ENCODE results near the gene HSCB. TPM values are rescaled to one million over a fixed set of nuclear protein-coding genes. Genes with fewer than 3 reads are reported as not detected.
A peak's percentile ranks its signal among the peaks of the same experiment; 100 is the strongest.

Gene HSCB
- total and polyA plus RNA-seq, 2 of the 4 experiments (the other 2 are of a cell fraction), result 5.4 to 13.2 TPM

DNA sequence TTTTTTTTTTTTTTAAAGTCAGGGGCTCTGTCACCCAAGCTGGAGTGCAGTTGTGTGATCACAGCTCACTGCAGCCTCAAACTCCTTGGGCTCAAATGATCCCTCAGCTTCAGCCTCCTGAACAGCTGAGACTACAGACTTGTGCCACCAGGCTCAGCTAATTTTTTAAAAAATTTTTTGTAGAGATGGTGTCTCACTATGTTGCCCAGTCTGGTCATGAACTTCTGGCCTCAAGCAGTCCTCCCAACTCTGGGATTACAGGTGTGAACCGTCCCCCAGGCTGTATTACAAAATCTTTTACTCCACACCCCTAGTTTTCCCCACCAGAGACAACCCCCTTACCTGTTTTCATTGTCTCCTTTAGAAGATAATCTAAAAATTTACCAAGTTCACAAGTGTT lies 32.5 kb downstream of the HSCB start:
- ChIA-PET POLR2A (ENCODE audit: unreplicated experiment) (interaction anchor here (0.7 kb wide), 1 partner anchor 26 kb away, joined by 16 read pairs; no protein-coding TSS in a partner anchor), CTCF (interaction anchor here (1.0 kb wide), 1 partner anchor 174 kb away, joined by 3 read pairs; no protein-coding TSS in a partner anchor)
- Histone ChIP-seq H2AFZ (replicated peaks; ENCODE audit: low read length, poor library complexity) (no peak overlapping the region), H3K14ac (replicated peaks; ENCODE audit: low read depth, low read length) (no peak overlapping the region), H3K4me1 (ENCODE audit: control insufficient read depth, insufficient read depth, low read length) (no peaks in the 10 kb centered on the region), H3K4ac (ENCODE audit: low read depth, low read length) (no peak overlapping the region), H4K5ac (ENCODE audit: low read depth, low read length) (no peak overlapping the region), H4K8ac (ENCODE audit: low read depth in 2 of 2, low read length in 2 of 2) (no peak overlapping the region), H2AK5ac (ENCODE audit: low read depth, low read length) (no peak overlapping the region), H3K27ac (ENCODE audit: insufficient read depth, low read length) (no peak overlapping the region), H2BK120ac (ENCODE audit: low read depth, low read length) (no peak overlapping the region), H4K91ac (ENCODE audit: insufficient read depth, low read depth, low read length) (no peak overlapping the region), H3K9me1 (ENCODE audit: insufficient read depth, low read length) (peaks cover 3% of the 10 kb centered on the region; the same call in 1 of the 2 replicates), H4K20me1 (ENCODE audit: insufficient read depth, low read length) (peaks cover 25% of the 10 kb centered on the region), H3K4me3 (ENCODE audit: insufficient read depth, low read depth, low read length) (no peak overlapping the region), H3K27me3 (ENCODE audit: control insufficient read depth, insufficient read depth, low read length) (no peaks in the 10 kb centered on the region), H3K4me2 (ENCODE audit: low read depth, low read length) (no peak overlapping the region; the same call in 1 of the 2 replicates), H3K79me1 (ENCODE audit: low read depth in 1 of 2, low read length in 2 of 2) (peaks cover 18 to 52% of the 10 kb centered on the region in 2 experiments), H2BK20ac (ENCODE audit: low read depth, low read length) (no peak overlapping the region), H3K18ac (ENCODE audit: low read depth, low read length) (no peak overlapping the region), H3K36me3 (ENCODE audit: control insufficient read depth, insufficient read depth, low read length) (peaks cover 17% of the 10 kb centered on the region), H3K56ac (ENCODE audit: extremely low read depth, insufficient read depth, low read length) (no peak overlapping the region), H2BK15ac (ENCODE audit: low read depth, low read length) (no peak overlapping the region), H3K9ac (ENCODE audit: low read depth, low read length) (no peak overlapping the region), H2AK9ac (replicated peaks; ENCODE audit: low read depth, low read length, poor library complexity) (no peak overlapping the region), H3K23ac (ENCODE audit: low read depth, low read length) (no peak overlapping the region), H2BK5ac (ENCODE audit: low read depth, low read length, poor library complexity, severe bottlenecking) (no peak overlapping the region), H3K9me3 (ENCODE audit: control insufficient read depth, insufficient read depth, low read length) (no peaks in the 10 kb centered on the region)
- WGBS, 2 experiments (ENCODE audit: extremely low coverage in 2 of 2, insufficient read length in 1 of 2), result no CpG with 5 or more reads among the region's 1 CpG
- dilution Hi-C loops (cut with HindIII; ENCODE audit: low sequenced_read_pairs, unreplicated experiment) (no loop called here), in situ Hi-C loops (cut with MboI; ENCODE audit: low sequenced_read_pairs) (no loop called here), intact Hi-C loops (cut with micrococcal nuclease) (loop anchor here (5.0 kb wide), 3 partner anchors 62 to 167 kb away; partner anchors contain the start of gene TTC28)
- BruUV-seq (replicated peaks), result TSS peak; percentile 44
- TF ChIP-seq NFE2L2 (IDR thresholded peaks at IDR 0.05; ENCODE audit: low read depth, low read length) (no peak), CHD1 (IDR thresholded peaks at IDR 0.05; ENCODE audit: low read depth, low read length) (no peak), RAD21 (IDR thresholded peaks at IDR 0.05; ENCODE audit: low read length) (no peak), BHLHE40 (IDR thresholded peaks at IDR 0.05; ENCODE audit: low read depth, low read length) (no peak), CEBPB (IDR thresholded peaks at IDR 0.05; ENCODE audit: low read depth, low read length) (no peak), FOS (IDR thresholded peaks at IDR 0.05; ENCODE audit: low read depth, low read length) (no peak), SMC3 (IDR thresholded peaks at IDR 0.05; ENCODE audit: low read depth, low read length) (no peak), RCOR1 (IDR thresholded peaks at IDR 0.05; ENCODE audit: insufficient replicate concordance, low read length) (no peak), MAZ (IDR thresholded peaks at IDR 0.05; ENCODE audit: borderline replicate concordance, low read depth, low read length) (no peak), RFX5 (IDR thresholded peaks at IDR 0.05; ENCODE audit: low read depth, low read length) (no peak), MAFK (IDR thresholded peaks at IDR 0.05; ENCODE audit: low read depth, low read length) (no peak), POLR2A (IDR thresholded peaks at IDR 0.05; ENCODE audit: low read depth, low read length) (no peak)
- TF ChIP-seq, protein P1, sequence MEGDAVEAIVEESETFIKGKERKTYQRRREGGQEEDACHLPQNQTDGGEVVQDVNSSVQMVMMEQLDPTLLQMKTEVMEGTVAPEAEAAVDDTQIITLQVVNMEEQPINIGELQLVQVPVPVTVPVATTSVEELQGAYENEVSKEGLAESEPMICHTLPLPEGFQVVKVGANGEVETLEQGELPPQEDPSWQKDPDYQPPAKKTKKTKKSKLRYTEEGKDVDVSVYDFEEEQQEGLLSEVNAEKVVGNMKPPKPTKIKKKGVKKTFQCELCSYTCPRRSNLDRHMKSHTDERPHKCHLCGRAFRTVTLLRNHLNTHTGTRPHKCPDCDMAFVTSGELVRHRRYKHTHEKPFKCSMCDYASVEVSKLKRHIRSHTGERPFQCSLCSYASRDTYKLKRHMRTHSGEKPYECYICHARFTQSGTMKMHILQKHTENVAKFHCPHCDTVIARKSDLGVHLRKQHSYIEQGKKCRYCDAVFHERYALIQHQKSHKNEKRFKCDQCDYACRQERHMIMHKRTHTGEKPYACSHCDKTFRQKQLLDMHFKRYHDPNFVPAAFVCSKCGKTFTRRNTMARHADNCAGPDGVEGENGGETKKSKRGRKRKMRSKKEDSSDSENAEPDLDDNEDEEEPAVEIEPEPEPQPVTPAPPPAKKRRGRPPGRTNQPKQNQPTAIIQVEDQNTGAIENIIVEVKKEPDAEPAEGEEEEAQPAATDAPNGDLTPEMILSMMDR (conservative IDR thresholded peaks at IDR 0.05; ENCODE audit: low read depth, low read length), result no peak
- TF ChIP-seq, protein P2, sequence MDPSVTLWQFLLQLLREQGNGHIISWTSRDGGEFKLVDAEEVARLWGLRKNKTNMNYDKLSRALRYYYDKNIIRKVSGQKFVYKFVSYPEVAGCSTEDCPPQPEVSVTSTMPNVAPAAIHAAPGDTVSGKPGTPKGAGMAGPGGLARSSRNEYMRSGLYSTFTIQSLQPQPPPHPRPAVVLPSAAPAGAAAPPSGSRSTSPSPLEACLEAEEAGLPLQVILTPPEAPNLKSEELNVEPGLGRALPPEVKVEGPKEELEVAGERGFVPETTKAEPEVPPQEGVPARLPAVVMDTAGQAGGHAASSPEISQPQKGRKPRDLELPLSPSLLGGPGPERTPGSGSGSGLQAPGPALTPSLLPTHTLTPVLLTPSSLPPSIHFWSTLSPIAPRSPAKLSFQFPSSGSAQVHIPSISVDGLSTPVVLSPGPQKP (IDR thresholded peaks at IDR 0.05; ENCODE audit: borderline replicate concordance, low read depth, low read length), result no peak
- TF ChIP-seq, protein P3, sequence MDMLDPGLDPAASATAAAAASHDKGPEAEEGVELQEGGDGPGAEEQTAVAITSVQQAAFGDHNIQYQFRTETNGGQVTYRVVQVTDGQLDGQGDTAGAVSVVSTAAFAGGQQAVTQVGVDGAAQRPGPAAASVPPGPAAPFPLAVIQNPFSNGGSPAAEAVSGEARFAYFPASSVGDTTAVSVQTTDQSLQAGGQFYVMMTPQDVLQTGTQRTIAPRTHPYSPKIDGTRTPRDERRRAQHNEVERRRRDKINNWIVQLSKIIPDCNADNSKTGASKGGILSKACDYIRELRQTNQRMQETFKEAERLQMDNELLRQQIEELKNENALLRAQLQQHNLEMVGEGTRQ (IDR thresholded peaks at IDR 0.05; ENCODE audit: low read depth, low read length), result no peak
- ATAC-seq (ENCODE audit: low read depth) (no peak), DNase-seq (no peak)
